ENCODE results near the gene ZNF318.

DNA sequence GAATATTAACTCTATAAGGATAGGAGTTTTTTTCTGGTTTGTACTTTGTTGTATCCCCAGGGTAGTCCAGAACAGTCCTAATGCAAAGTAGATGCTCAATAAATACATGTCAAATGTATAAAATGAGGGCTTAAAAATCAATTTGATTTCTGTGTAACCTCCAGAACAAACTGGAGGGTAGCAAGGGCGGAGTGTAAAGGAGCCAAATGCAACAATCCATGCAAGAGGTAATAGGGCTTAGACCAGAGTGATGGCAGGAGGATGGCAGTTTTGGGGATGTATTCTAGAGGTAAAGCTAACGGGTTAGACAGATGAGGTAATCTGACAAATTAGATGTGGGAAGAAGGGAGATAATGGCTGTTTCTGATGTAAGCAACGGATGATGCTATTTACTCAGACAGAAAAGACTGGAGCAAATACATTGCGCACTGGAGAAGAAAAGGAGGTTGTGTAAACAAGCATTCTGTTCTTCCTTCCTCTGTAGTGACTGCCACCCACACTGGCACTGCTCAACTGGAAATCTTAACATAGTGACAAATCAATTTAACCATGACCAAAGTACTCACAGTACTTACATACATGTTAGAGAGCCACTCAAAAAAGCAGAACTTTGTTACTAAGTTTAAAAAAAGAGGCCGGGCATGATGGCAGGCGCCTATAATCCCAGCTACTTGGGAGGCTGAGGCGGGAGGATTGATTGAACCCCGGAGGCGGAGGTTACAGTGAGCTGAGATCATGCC lies 2.0 kb downstream of the ZNF318 start:
- TF ChIP-seq, protein P1, sequence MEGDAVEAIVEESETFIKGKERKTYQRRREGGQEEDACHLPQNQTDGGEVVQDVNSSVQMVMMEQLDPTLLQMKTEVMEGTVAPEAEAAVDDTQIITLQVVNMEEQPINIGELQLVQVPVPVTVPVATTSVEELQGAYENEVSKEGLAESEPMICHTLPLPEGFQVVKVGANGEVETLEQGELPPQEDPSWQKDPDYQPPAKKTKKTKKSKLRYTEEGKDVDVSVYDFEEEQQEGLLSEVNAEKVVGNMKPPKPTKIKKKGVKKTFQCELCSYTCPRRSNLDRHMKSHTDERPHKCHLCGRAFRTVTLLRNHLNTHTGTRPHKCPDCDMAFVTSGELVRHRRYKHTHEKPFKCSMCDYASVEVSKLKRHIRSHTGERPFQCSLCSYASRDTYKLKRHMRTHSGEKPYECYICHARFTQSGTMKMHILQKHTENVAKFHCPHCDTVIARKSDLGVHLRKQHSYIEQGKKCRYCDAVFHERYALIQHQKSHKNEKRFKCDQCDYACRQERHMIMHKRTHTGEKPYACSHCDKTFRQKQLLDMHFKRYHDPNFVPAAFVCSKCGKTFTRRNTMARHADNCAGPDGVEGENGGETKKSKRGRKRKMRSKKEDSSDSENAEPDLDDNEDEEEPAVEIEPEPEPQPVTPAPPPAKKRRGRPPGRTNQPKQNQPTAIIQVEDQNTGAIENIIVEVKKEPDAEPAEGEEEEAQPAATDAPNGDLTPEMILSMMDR (IDR thresholded peaks at IDR 0.05): no peak
- TF ChIP-seq POLR2AphosphoS5 (IDR thresholded peaks at IDR 0.05; ENCODE audit: low read depth, low read length) (no peak), FOSL2 (IDR thresholded peaks at IDR 0.05; ENCODE audit: borderline replicate concordance, low read depth) (no peak), RAD21 (IDR thresholded peaks at IDR 0.05; ENCODE audit: low read length) (no peak), MEF2A (IDR thresholded peaks at IDR 0.05; ENCODE audit: borderline replicate concordance, low read depth) (no peak), TCF12 (IDR thresholded peaks at IDR 0.05) (no peak), ELF1 (IDR thresholded peaks at IDR 0.05) (no peak), YY1 (IDR thresholded peaks at IDR 0.05; ENCODE audit: low read depth) (no peak), EZH2phosphoT487 (IDR thresholded peaks at IDR 0.05; ENCODE audit: borderline replicate concordance, low read depth) (no peak), GABPA (IDR thresholded peaks at IDR 0.05; ENCODE audit: low read depth) (no peak)
- TF ChIP-seq, protein P2, sequence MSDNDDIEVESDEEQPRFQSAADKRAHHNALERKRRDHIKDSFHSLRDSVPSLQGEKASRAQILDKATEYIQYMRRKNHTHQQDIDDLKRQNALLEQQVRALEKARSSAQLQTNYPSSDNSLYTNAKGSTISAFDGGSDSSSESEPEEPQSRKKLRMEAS (IDR thresholded peaks at IDR 0.05; ENCODE audit: low read depth): no peak
- TF ChIP-seq, protein P3, sequence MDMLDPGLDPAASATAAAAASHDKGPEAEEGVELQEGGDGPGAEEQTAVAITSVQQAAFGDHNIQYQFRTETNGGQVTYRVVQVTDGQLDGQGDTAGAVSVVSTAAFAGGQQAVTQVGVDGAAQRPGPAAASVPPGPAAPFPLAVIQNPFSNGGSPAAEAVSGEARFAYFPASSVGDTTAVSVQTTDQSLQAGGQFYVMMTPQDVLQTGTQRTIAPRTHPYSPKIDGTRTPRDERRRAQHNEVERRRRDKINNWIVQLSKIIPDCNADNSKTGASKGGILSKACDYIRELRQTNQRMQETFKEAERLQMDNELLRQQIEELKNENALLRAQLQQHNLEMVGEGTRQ (IDR thresholded peaks at IDR 0.05; ENCODE audit: borderline replicate concordance, low read depth, low read length): no peak

All from SK-N-SH (cell line).